ENCODE results near the gene SPOCK1.

Gene SPOCK1

DNA sequence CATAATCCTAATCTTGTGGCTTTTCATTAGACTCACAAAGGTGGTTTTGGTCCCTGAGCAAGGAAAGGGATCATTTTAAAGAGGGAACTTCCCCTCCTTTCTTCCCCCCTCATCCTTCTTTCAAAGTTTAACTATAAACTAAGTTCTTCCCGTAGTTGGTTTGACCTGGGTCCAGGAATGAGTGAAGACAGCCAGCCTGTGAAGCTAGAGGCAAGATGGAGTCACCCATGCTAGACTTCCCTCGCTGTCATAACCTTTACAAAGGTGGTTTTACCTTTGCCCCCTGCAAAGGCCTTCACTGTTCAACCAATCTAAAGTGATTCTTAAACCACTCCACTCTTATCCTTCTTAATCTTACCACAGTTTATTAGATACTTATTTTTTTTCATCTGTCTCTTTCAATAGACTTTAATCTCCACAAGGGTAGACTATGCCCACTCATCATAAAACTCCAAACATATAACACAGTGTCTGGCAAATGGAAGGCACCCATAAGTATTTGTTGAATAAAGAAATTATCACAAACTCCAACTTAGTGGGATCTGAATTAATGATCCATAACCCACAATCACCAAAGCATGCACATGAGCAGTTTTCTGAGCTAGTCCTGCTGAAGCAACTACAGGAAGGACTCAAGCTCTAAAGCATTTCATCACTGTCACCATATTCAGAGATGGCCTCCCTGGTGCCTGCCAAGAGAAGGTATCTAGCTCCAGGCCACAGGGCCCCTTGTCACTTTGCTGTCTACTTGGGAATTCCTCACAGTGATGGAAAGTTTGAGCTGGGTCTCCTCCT lies 369.0 kb downstream of the SPOCK1 start:
- no peaks in the 10 kb centered on the region for H3K27me3 ChIP-seq (ENCODE audit: control insufficient read depth, insufficient read depth, low read length)
- H3K9me3 ChIP-seq (ENCODE audit: control insufficient read depth, low read length) = no peaks in the 10 kb centered on the region
- H3K36me3 ChIP-seq (ENCODE audit: control insufficient read depth, insufficient read depth, low read length) = no peaks in the 10 kb centered on the region
- no peak overlapping the region for H3K4me3 ChIP-seq (ENCODE audit: low read length)
- no peaks in the 10 kb centered on the region for H3K4me1 ChIP-seq (ENCODE audit: control insufficient read depth, insufficient read depth, low read length)
- no peak overlapping the region for H3K9ac ChIP-seq (ENCODE audit: low read length)

DNA sequence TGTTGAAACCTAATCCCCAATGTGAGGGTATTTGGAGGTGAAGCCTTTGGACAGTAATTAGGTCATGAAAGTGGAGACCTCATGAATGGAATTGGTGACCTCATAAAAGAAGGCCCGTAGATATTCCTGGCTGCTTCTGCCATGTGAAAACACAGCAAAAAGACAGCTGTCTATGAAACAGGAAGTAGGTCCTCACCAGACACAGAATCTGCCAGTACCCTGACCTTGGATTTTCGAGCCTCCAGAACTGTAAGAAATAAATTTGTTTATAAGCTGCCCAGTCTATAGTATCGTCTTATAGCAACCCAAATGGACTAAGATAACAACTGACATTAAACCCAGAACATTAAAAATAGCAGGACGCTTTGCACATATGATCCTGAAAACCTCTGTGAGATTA lies 371.1 kb downstream of the SPOCK1 start:
- no peak overlapping the region for H3K9ac ChIP-seq (ENCODE audit: low read length)
- no peaks in the 10 kb centered on the region for H3K9me3 ChIP-seq (ENCODE audit: control insufficient read depth, low read length)
- no peak overlapping the region for H3K4me3 ChIP-seq (ENCODE audit: low read length)

DNA sequence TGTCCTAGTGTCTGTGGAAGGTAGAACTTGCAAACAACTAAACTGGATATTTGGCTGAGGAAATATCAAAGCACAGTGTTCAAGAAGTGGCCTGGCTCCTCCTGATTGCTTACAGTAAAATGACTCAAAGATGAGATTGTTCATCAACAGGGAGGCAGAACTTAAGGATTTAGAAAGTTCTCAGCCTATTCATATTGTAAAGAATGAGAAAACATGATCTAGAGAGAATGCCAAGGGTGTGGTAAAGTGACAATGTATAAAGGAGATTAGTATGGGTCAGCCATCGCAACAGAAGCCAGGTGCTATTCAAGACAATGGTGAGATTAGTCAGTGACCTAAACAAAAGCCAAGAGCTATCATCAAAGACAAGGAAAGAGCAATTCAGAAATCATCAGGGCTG lies 372.3 kb downstream of the SPOCK1 start:
- H3K4me1 ChIP-seq (ENCODE audit: control insufficient read depth, insufficient read depth, low read length) = no peaks in the 10 kb centered on the region
- H3K9me3 ChIP-seq (ENCODE audit: control insufficient read depth, low read length) = no peaks in the 10 kb centered on the region
- H3K9ac ChIP-seq (ENCODE audit: low read length) = no peak overlapping the region
- no peaks in the 10 kb centered on the region for H3K27me3 ChIP-seq (ENCODE audit: control insufficient read depth, insufficient read depth, low read length)
- no peak overlapping the region for H3K4me3 ChIP-seq (ENCODE audit: low read length)
- H3K36me3 ChIP-seq (ENCODE audit: control insufficient read depth, insufficient read depth, low read length) = no peaks in the 10 kb centered on the region

More for the DNA sequence above, 371.1 kb downstream of the SPOCK1 start:
- no peaks in the 10 kb centered on the region for H3K4me1 ChIP-seq (ENCODE audit: control insufficient read depth, insufficient read depth, low read length)
- no peaks in the 10 kb centered on the region for H3K36me3 ChIP-seq (ENCODE audit: control insufficient read depth, insufficient read depth, low read length)
- no peaks in the 10 kb centered on the region for H3K27me3 ChIP-seq (ENCODE audit: control insufficient read depth, insufficient read depth, low read length)

DNA sequence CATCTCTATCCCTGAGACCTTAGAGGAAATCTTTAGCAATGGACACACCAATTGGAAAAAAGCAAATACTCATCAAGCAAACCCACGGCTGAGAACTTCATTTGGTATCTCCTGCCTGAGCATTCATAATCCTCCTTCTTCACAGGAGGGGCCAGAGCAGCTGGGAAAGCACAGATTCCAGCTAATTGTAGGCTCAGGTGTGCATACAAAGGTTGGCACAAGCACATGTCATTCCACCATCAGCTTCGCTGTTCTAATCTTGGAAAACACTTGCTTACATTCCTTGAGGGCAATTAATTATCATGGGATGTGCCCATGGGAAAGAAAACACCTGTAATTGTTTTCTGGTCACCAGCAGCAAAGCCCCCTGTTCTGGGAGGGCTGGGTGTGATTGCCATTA lies 376.6 kb downstream of the SPOCK1 start:
- Histone ChIP-seq H3K4me3 (ENCODE audit: low read length) (no peak overlapping the region), H3K36me3 (ENCODE audit: control insufficient read depth, insufficient read depth, low read length) (no peaks in the 10 kb centered on the region), H3K9ac (ENCODE audit: low read length) (no peak overlapping the region), H3K27me3 (ENCODE audit: control insufficient read depth, insufficient read depth, low read length) (no peaks in the 10 kb centered on the region), H3K9me3 (ENCODE audit: control insufficient read depth, low read length) (no peaks in the 10 kb centered on the region), H3K4me1 (ENCODE audit: control insufficient read depth, insufficient read depth, low read length) (no peaks in the 10 kb centered on the region)

DNA sequence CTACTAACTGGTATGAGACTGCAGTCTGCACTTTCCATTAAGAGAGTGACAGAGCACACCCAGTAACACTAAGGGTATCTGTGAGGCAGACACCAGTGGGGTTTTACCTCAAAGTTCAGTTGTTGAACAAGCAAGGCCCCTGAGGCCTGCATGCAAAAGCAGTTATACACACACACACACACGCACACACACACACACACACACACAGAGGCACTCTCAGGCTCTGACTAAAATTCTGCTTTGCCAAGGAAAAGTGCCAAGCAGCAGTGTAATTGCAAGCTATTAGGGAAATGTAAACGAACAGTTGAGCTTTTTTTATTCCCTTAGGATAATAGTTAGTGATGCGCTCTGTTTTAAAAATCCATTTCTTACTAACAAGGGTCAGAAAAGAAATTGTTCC lies 377.1 kb downstream of the SPOCK1 start:
- no peak overlapping the region for H3K4me3 ChIP-seq (ENCODE audit: low read length)
- H3K36me3 ChIP-seq (ENCODE audit: control insufficient read depth, insufficient read depth, low read length) = no peaks in the 10 kb centered on the region

DNA sequence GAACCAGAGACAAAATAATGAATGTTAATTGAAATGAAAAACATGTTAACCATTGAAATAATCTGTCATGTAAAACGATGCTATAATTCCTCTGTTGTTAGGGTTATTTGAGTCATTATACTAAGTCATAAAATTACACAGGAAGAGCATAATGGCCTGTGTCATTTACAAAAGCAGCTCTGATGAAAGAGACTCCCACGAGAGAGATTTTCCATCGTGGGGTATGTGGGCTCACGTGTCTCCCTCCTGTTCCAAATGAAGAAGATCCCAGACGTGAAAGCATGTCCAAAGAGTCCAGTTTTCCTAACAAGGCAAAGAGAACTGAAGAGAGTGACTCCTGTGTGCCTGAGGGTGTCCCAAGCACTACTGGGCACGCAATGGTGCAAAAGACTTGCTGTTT lies 379.8 kb downstream of the SPOCK1 start:
- no peaks in the 10 kb centered on the region for H3K4me1 ChIP-seq (ENCODE audit: control insufficient read depth, insufficient read depth, low read length)
- no peak overlapping the region for H3K4me3 ChIP-seq (ENCODE audit: low read length)
- H3K36me3 ChIP-seq (ENCODE audit: control insufficient read depth, insufficient read depth, low read length) = no peaks in the 10 kb centered on the region
- H3K9me3 ChIP-seq (ENCODE audit: control insufficient read depth, low read length) = no peaks in the 10 kb centered on the region
- H3K9ac ChIP-seq (ENCODE audit: low read length) = no peak overlapping the region
- no peaks in the 10 kb centered on the region for H3K27me3 ChIP-seq (ENCODE audit: control insufficient read depth, insufficient read depth, low read length)

More for the DNA sequence above, 377.1 kb downstream of the SPOCK1 start:
- H3K9ac ChIP-seq (ENCODE audit: low read length) = no peak overlapping the region
- no peaks in the 10 kb centered on the region for H3K4me1 ChIP-seq (ENCODE audit: control insufficient read depth, insufficient read depth, low read length)
- no peaks in the 10 kb centered on the region for H3K27me3 ChIP-seq (ENCODE audit: control insufficient read depth, insufficient read depth, low read length)
- no peaks in the 10 kb centered on the region for H3K9me3 ChIP-seq (ENCODE audit: control insufficient read depth, low read length)

DNA sequence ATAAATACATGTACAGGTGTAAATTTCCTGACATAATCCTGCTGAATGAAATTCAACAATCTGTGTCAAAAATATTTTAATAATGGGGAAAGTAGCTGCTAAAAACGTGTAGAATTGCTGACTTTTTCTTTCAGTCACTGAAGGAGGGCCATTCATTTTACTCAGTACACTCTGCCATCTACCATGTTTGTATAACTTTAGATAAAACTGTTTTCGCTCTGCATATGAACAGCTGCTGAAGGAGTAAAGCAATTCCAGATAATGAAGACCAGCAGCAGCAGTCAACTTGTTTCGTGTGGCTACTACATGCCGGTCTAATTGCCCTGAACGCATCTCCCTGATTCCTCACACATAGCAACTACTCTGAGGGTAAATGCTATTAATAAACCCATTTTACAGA lies 380.5 kb downstream of the SPOCK1 start:
- no peaks in the 10 kb centered on the region for H3K4me1 ChIP-seq (ENCODE audit: control insufficient read depth, insufficient read depth, low read length)
- H3K9me3 ChIP-seq (ENCODE audit: control insufficient read depth, low read length) = no peaks in the 10 kb centered on the region
- no peaks in the 10 kb centered on the region for H3K27me3 ChIP-seq (ENCODE audit: control insufficient read depth, insufficient read depth, low read length)
- H3K9ac ChIP-seq (ENCODE audit: low read length) = no peak overlapping the region
- no peak overlapping the region for H3K4me3 ChIP-seq (ENCODE audit: low read length)
- H3K36me3 ChIP-seq (ENCODE audit: control insufficient read depth, insufficient read depth, low read length) = no peaks in the 10 kb centered on the region

DNA sequence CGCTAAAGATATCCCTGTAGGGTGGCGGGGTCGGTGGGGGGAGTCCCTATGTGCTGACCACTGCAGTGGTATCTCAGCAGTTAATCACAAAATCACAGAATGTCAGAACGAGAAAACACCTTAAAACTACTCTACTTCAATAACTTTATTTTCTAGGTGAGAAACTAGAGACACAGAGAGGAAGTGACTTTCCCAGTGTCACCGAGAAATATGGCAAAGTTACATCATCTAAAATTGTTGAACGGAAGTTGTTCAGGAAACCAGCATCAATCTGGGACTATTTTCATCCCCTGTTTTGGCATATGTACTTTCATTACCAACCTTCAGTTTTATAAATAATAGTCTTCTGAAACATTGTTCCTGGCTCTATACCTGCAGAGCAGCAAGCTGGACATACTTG lies 384.0 kb downstream of the SPOCK1 start:
- H3K36me3 ChIP-seq (ENCODE audit: control insufficient read depth, insufficient read depth, low read length) = no peaks in the 10 kb centered on the region
- H3K9ac ChIP-seq (ENCODE audit: low read length) = no peak overlapping the region
- no peak overlapping the region for H3K4me3 ChIP-seq (ENCODE audit: low read length)

DNA sequence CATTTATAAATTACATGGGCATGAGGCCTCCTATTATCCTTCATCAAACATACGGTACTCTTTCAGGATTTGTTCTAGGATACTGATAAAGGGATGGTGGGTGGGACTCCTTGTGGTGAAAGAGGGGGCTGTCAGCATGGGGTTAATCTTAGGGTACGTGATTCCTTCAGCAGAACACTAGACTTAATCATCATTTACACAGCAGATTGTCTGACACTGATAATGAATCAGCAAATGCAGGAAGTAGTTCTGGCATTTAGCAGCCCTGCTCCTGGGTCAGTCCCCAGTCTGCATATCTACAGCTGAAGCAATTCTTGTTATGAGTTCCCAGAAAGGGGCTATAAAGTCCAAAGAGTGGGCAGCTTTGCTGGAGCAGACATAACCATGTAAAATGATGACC lies 384.6 kb downstream of the SPOCK1 start:
- Histone ChIP-seq H3K9ac (ENCODE audit: low read length) (no peak overlapping the region), H3K9me3 (ENCODE audit: control insufficient read depth, low read length) (no peaks in the 10 kb centered on the region), H3K27me3 (ENCODE audit: control insufficient read depth, insufficient read depth, low read length) (no peaks in the 10 kb centered on the region), H3K4me1 (ENCODE audit: control insufficient read depth, insufficient read depth, low read length) (no peaks in the 10 kb centered on the region), H3K4me3 (ENCODE audit: low read length) (no peak overlapping the region), H3K36me3 (ENCODE audit: control insufficient read depth, insufficient read depth, low read length) (no peaks in the 10 kb centered on the region)

More for the DNA sequence above, 384.0 kb downstream of the SPOCK1 start:
- Histone ChIP-seq H3K9me3 (ENCODE audit: control insufficient read depth, low read length) (no peaks in the 10 kb centered on the region), H3K27me3 (ENCODE audit: control insufficient read depth, insufficient read depth, low read length) (no peaks in the 10 kb centered on the region), H3K4me1 (ENCODE audit: control insufficient read depth, insufficient read depth, low read length) (no peaks in the 10 kb centered on the region)

DNA sequence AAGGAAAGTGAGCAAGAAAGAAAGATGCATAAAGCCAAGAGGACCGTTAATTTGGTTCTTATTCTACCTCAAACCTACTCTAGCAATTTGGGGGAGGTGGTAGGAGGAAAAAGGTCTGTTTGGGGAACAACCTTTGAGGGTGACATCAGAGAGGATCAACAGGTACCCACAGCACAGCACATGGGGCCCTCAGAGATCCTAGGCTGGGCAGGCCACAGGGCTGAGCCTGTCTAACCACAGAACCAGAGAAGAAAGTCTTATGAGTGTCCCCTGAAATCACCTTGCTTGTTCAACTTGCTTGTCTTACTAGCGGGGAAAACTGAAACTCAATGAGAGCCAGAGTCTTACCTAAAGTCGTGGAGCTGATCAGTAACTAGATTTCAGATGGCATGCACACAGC lies 385.2 kb downstream of the SPOCK1 start:
- Histone ChIP-seq H3K4me3 (ENCODE audit: low read length) (no peak overlapping the region), H3K4me1 (ENCODE audit: control insufficient read depth, insufficient read depth, low read length) (no peaks in the 10 kb centered on the region), H3K9ac (ENCODE audit: low read length) (no peak overlapping the region), H3K9me3 (ENCODE audit: control insufficient read depth, low read length) (no peaks in the 10 kb centered on the region), H3K27me3 (ENCODE audit: control insufficient read depth, insufficient read depth, low read length) (no peaks in the 10 kb centered on the region), H3K36me3 (ENCODE audit: control insufficient read depth, insufficient read depth, low read length) (no peaks in the 10 kb centered on the region)

DNA sequence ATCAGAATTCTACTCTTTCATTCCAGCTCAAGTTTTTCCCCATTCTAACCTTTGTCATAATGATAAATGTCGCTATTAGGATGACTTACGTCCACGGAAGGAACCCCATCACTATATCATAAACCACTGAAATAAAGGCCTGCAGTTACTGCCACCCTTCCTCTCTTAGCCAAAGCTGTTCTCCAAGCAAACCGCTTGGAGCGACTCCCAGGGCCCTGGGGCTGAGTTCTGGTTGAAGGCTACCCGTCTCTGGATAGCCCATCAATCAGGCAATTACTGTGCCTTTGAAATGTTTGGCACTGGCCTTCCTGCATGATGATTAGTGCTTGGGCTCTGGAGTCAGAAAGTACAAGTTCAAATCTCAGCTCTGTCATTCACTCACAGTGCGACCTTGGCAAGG lies 386.0 kb downstream of the SPOCK1 start:
- Histone ChIP-seq H3K4me1 (ENCODE audit: control insufficient read depth, insufficient read depth, low read length) (no peaks in the 10 kb centered on the region), H3K27me3 (ENCODE audit: control insufficient read depth, insufficient read depth, low read length) (no peaks in the 10 kb centered on the region), H3K4me3 (ENCODE audit: low read length) (no peak overlapping the region)

DNA sequence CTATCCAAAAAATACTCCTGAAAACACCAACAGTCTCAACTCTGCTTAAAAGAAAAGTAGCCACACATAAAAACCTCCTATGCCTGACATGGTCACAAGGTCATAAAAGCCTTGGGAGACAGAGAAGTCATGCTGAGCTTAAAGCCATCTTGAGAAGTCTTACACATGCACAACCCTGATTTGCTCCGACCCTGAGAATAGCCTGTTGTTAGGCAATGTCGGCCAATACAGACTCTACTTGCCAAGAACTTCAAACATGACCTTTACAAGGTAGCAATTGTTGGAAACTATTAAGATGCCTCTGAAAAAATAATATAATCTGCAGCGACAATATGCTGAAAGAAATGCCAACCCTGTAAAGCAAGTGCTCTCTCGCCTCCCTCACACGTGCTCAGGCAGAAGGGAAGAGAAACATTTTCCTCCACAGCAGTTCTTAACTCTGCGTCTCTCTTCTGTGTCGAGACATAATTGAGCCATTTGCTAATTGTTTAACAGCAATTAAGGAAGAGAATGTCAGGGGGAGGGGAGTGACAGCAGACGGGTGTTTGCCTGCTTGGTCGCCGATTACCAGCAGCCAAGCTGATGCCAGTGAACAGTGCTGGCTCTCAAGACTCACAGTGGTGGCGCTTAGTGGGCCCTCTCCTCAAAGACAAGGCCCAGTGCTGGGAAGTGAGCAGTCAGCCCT lies 393.6 kb downstream of the SPOCK1 start:
- Histone ChIP-seq H3K27me3 (ENCODE audit: control insufficient read depth, insufficient read depth, low read length) (no peaks in the 10 kb centered on the region), H3K36me3 (ENCODE audit: control insufficient read depth, insufficient read depth, low read length) (no peaks in the 10 kb centered on the region), H3K4me3 (ENCODE audit: low read length) (no peak overlapping the region), H3K9me3 (ENCODE audit: control insufficient read depth, low read length) (no peaks in the 10 kb centered on the region), H3K4me1 (ENCODE audit: control insufficient read depth, insufficient read depth, low read length) (no peaks in the 10 kb centered on the region), H3K9ac (ENCODE audit: low read length) (no peak overlapping the region)

More for the DNA sequence above, 386.0 kb downstream of the SPOCK1 start:
- no peak overlapping the region for H3K9ac ChIP-seq (ENCODE audit: low read length)
- no peaks in the 10 kb centered on the region for H3K36me3 ChIP-seq (ENCODE audit: control insufficient read depth, insufficient read depth, low read length)
- H3K9me3 ChIP-seq (ENCODE audit: control insufficient read depth, low read length) = no peaks in the 10 kb centered on the region

Data from mucosa of stomach (tissue), 1 donor.